Measurements from ENCODE around the gene PROSER3.

GRCh38 chr19:35734273-35734672 is 23.7 kb upstream of the PROSER3 start:
- TF ChIP-seq CTCF (conservative IDR thresholded peaks at IDR 0.05; ENCODE audit: low read depth, low read length) (no peak), CHD1 (IDR thresholded peaks at IDR 0.05; ENCODE audit: low read depth, low read length) (no peak), SMC3 (IDR thresholded peaks at IDR 0.05; ENCODE audit: low read depth, low read length) (no peak), USF2 (IDR thresholded peaks at IDR 0.05; ENCODE audit: low read depth, low read length) (no peak), CEBPB (IDR thresholded peaks at IDR 0.05; ENCODE audit: low read depth, low read length) (no peak), NFE2L2 (IDR thresholded peaks at IDR 0.05; ENCODE audit: low read depth, low read length) (no peak), POLR2A (IDR thresholded peaks at IDR 0.05; ENCODE audit: low read depth, low read length) (no peak), FOS (IDR thresholded peaks at IDR 0.05; ENCODE audit: low read depth, low read length) (no peak)

All from IMR-90 (cell line).